ENCODE data around the gene DPEP1.

The DPEP1 gene

DNA sequence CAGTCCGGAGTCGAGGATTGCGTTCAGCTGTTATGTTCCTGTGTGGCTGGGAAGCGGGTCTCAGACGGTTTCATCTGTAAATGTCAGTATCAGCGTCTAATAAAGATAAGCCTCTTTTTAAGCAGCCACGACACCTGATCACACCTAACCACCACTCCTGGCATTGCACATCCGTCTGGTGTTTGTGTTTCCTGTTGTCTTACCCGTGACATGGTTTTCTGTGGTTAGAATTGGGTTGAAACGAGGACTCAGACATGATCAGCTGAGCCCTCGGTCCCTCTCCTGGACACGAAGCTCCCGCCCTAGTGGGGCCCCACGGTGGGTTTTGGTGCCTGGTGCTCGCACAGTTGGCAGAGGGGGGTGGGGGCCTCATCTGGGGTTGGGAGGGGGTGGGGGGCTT lies 19.6 kb upstream of the DPEP1 start:
- ChIA-PET POLR2A (no interaction called here), CTCF (no interaction called here)
- TF ChIP-seq, protein P1, sequence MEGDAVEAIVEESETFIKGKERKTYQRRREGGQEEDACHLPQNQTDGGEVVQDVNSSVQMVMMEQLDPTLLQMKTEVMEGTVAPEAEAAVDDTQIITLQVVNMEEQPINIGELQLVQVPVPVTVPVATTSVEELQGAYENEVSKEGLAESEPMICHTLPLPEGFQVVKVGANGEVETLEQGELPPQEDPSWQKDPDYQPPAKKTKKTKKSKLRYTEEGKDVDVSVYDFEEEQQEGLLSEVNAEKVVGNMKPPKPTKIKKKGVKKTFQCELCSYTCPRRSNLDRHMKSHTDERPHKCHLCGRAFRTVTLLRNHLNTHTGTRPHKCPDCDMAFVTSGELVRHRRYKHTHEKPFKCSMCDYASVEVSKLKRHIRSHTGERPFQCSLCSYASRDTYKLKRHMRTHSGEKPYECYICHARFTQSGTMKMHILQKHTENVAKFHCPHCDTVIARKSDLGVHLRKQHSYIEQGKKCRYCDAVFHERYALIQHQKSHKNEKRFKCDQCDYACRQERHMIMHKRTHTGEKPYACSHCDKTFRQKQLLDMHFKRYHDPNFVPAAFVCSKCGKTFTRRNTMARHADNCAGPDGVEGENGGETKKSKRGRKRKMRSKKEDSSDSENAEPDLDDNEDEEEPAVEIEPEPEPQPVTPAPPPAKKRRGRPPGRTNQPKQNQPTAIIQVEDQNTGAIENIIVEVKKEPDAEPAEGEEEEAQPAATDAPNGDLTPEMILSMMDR (IDR thresholded peaks at IDR 0.05; ENCODE audit: control extremely low read depth, extremely low read depth, low read depth, missing control alignments) = no peak
- no peak for DNase-seq (ENCODE audit: extremely low spot score)

- DNase-seq (ENCODE audit: extremely low spot score) = no peak
- TF ChIP-seq, protein P1 (IDR thresholded peaks at IDR 0.05; ENCODE audit: control extremely low read depth, extremely low read depth, low read depth, missing control alignments) = no peak
- POLR2A ChIA-PET = no interaction called here
- CTCF ChIA-PET = no interaction called here
These were observed 17.9 kb upstream of the DPEP1 start for GRCh38 chr16:89595330-89596060.

GRCh38 chr16:89596061-89596689 lies 17.3 kb upstream of the DPEP1 start:
- CTCF ChIA-PET = interaction anchor here (1.6 kb wide), 1 partner anchor 20 kb away, joined by 3 read pairs; no protein-coding TSS in a partner anchor
- POLR2A ChIA-PET = no interaction called here
- no peak for DNase-seq (ENCODE audit: extremely low spot score)
- TF ChIP-seq, protein P1 (IDR thresholded peaks at IDR 0.05; ENCODE audit: control extremely low read depth, extremely low read depth, low read depth, missing control alignments) = no peak

GRCh38 chr16:89596957-89597649 lies 16.3 kb upstream of the DPEP1 start:
- TF ChIP-seq, protein P1 (IDR thresholded peaks at IDR 0.05; ENCODE audit: control extremely low read depth, extremely low read depth, low read depth, missing control alignments) = no peak
- POLR2A ChIA-PET = interaction anchor here (0.5 kb wide), 1 partner anchor 276 kb away, joined by 4 read pairs; the partner anchor contains the start of gene TCF25
- CTCF ChIA-PET = interaction anchor here (1.6 kb wide), 1 partner anchor 19 kb away, joined by 3 read pairs; no protein-coding TSS in a partner anchor
- DNase-seq (ENCODE audit: extremely low spot score) = no peak

- POLR2A ChIA-PET = interaction anchor here (0.6 kb wide), 1 partner anchor 9 kb away, joined by 3 read pairs; no protein-coding TSS in a partner anchor
- CTCF ChIA-PET = no interaction called here
- no peak for DNase-seq (ENCODE audit: extremely low spot score)
- TF ChIP-seq, protein P1 (IDR thresholded peaks at IDR 0.05; ENCODE audit: control extremely low read depth, extremely low read depth, low read depth, missing control alignments) = no peak
These were observed 15.2 kb upstream of the DPEP1 start for GRCh38 chr16:89598199-89598598.

- POLR2A ChIA-PET = interaction anchor here (0.5 kb wide), 1 partner anchor 21 kb away, joined by 5 read pairs; no protein-coding TSS in a partner anchor
- peak; percentile 58 for DNase-seq (ENCODE audit: extremely low spot score)
- TF ChIP-seq, protein P1 (IDR thresholded peaks at IDR 0.05; ENCODE audit: control extremely low read depth, extremely low read depth, low read depth, missing control alignments) = peak; percentile 54
These were observed 14.0 kb upstream of the DPEP1 start for GRCh38 chr16:89599451-89599858.

More at GRCh38 chr16:89599451-89599858, 14.0 kb upstream of the DPEP1 start:
- CTCF ChIA-PET = interaction anchor here (0.7 to 3.7 kb wide), 4 partner anchors 10 to 42 kb away, joined by 3 to 18 read pairs (median 5); no protein-coding TSS in a partner anchor
